SKM-1 treated with dmso at 0.1 percent for 144 hours (cell line): ENCODE data around the gene KCNIP4.
"Not testable (repeated sequence)": the region's sequence is repeated elsewhere in the genome, so short reads cannot be mapped to it uniquely, and the experiment has no call there.

Experiments used
- DNase-seq: peaks from one replicate; lab custom pipeline; 2025; ENCODE audit not compliant: unreplicated experiment; lab: John Stamatoyannopoulos, UW

Gene KCNIP4

GRCh38 chr4:21377046-21377445 is 571.5 kb downstream of the KCNIP4 start:
- DNase-seq: no peak

- DNase-seq: no peak
These were observed 572.4 kb downstream of the KCNIP4 start for GRCh38 chr4:21376176-21376575.

- no peak for DNase-seq
These were observed 573.8 kb downstream of the KCNIP4 start for GRCh38 chr4:21374641-21375368.

GRCh38 chr4:21367567-21367966 is 581.0 kb downstream of the KCNIP4 start:
- DNase-seq: no peak

- DNase-seq: no peak
These were observed 581.7 kb downstream of the KCNIP4 start for GRCh38 chr4:21366840-21367239.

GRCh38 chr4:21366312-21366711 is 582.3 kb downstream of the KCNIP4 start:
- no peak for DNase-seq

- no peak for DNase-seq
These were observed 584.9 kb downstream of the KCNIP4 start for GRCh38 chr4:21363701-21364100.

GRCh38 chr4:21352354-21352753 is 596.2 kb downstream of the KCNIP4 start:
- not testable (repeated sequence) for DNase-seq

- DNase-seq: no peak
These were observed 601.4 kb downstream of the KCNIP4 start for GRCh38 chr4:21347142-21347541.

GRCh38 chr4:21327976-21328700 is 620.4 kb downstream of the KCNIP4 start:
- DNase-seq: no peak

GRCh38 chr4:21320034-21320433 is 628.5 kb downstream of the KCNIP4 start:
- no peak for DNase-seq

GRCh38 chr4:21307709-21308108 is 640.9 kb downstream of the KCNIP4 start:
- DNase-seq: no peak

- DNase-seq: no peak
These were observed 644.1 kb downstream of the KCNIP4 start for GRCh38 chr4:21304540-21304887.

GRCh38 chr4:21290562-21290961 is 658.0 kb downstream of the KCNIP4 start:
- peak; percentile 54 for DNase-seq

- no peak for DNase-seq
These were observed 672.5 kb downstream of the KCNIP4 start for GRCh38 chr4:21276046-21276445.

- DNase-seq: no peak
These were observed 677.0 kb downstream of the KCNIP4 start for GRCh38 chr4:21271439-21272052.

- DNase-seq: no peak
These were observed 700.2 kb downstream of the KCNIP4 start for GRCh38 chr4:21248331-21248730.

- DNase-seq: no peak
These were observed 706.4 kb downstream of the KCNIP4 start for GRCh38 chr4:21242163-21242562.

GRCh38 chr4:21226637-21227538 is 721.7 kb downstream of the KCNIP4 start:
- no peak for DNase-seq

GRCh38 chr4:21211846-21212245 is 736.7 kb downstream of the KCNIP4 start:
- DNase-seq: no peak

GRCh38 chr4:21209860-21210259 is 738.7 kb downstream of the KCNIP4 start:
- DNase-seq: no peak
